Hepatocyte (in vitro differentiated cells): ENCODE measurements around the gene INSRR. TPM values are rescaled to one million over a fixed set of nuclear protein-coding genes. Genes with fewer than 3 reads are reported as not detected.

ENCODE experiments used
- DNase-seq: peaks from one replicate; pipeline ENCODE4 v3.0.0-alpha.2; 2016; ENCODE audit warnings: low spot score
- H2AFZ ChIP-seq: fragments of 200-600 bp; sonication (generic); 2 replicates; pipeline ENCODE4 v1.6.0; 2016; ENCODE audit warnings: antibody characterized with exemption, mild to moderate bottlenecking
- H3K27ac ChIP-seq: fragments of 200-600 bp; sonication (generic); 2 replicates; pipeline ENCODE4 v1.5.1; 2016; ENCODE audit warnings: mild to moderate bottlenecking
- H3K27me3 ChIP-seq: fragments of 200-600 bp; sonication (generic); 2 replicates; pipeline ENCODE4 v1.6.1; 2016
- H3K36me3 ChIP-seq: fragments of 200-600 bp; sonication (generic); replicated peaks from 2 replicates; pipeline ENCODE4 v1.5.1; 2016; ENCODE audit warnings: low read depth; ENCODE audit not compliant: insufficient read depth
- H3K4me1 ChIP-seq: fragments of 200-600 bp; sonication (generic); 2 replicates; pipeline ENCODE4 v1.5.1; 2016; ENCODE audit warnings: mild to moderate bottlenecking, moderate library complexity; ENCODE audit not compliant: insufficient read depth
- H3K4me2 ChIP-seq: fragments of 200-600 bp; sonication (generic); 2 replicates; pipeline ENCODE4 v1.6.0; 2016
- H3K4me3 ChIP-seq: fragments of 200-600 bp; sonication (generic); 2 replicates; pipeline ENCODE4 v1.5.1; 2016; ENCODE audit warnings: mild to moderate bottlenecking
- H3K79me2 ChIP-seq: fragments of 200-600 bp; sonication (generic); 2 replicates; pipeline ENCODE4 v1.6.0; 2017; ENCODE audit warnings: mild to moderate bottlenecking
- H3K9me2 ChIP-seq: fragments of 200-600 bp; sonication (generic); replicated peaks from 2 replicates; pipeline ENCODE4 v1.6.0; 2017; ENCODE audit warnings: mild to moderate bottlenecking; ENCODE audit not compliant: insufficient read depth
- H3K9me3 ChIP-seq: fragments of 200-600 bp; sonication (generic); 2 replicates; pipeline ENCODE4 v1.5.1; 2016; ENCODE audit warnings: low read depth, mild to moderate bottlenecking
- H4K20me1 ChIP-seq: fragments of 200-600 bp; sonication (generic); 2 replicates; pipeline ENCODE4 v1.6.0; 2016; ENCODE audit warnings: mild to moderate bottlenecking; ENCODE audit not compliant: insufficient read depth, poor library complexity, severe bottlenecking
- EZH2 ChIP-seq: fragments of 200-600 bp; sonication (generic); IDR thresholded peaks from 2 replicates; pipeline ENCODE4 v1.6.1; 2016; ENCODE audit warnings: antibody characterized with exemption, mild to moderate bottlenecking, borderline replicate concordance
- EZH2phosphoT487 ChIP-seq: fragments of 200-600 bp; sonication (generic); IDR thresholded peaks from one replicate; pipeline ENCODE4 v1.6.1; 2018; ENCODE audit warnings: antibody characterized with exemption, mild to moderate bottlenecking, low read depth, moderate library complexity; ENCODE audit not compliant: unreplicated experiment, severe bottlenecking
- WGBS: methylation state at CpG from one replicate; pipeline ENCODE4 v1.1.6; 2016; ENCODE audit warnings: low lambda C conversion rate; ENCODE audit errors: missing lambda C conversion rate; 5-methylcytosine and 5-hydroxymethylcytosine counted together
- polyA plus RNA-seq: library from polyadenylated mRNA; unstranded; fragments of >200 nt; fragmentation: Nextera tagmentation; extraction: Ambion mirVana; gene quantifications from 2 replicates; pipeline ENCODE4 v1.2.1, GENCODE V29; 2016
- total RNA-seq: library from RNA; depleted of rRNA; stranded (reverse); fragments of >200 nt; gene quantifications from 2 replicates; pipeline ENCODE4 v1.2.3, GENCODE V29; 2014
- TF ChIP-seq, protein P1 (sequence below): fragments of 200-600 bp; sonication (generic); IDR thresholded peaks from 2 replicates; pipeline ENCODE4 v1.5.1; 2016; ENCODE audit warnings: antibody characterized with exemption, mild to moderate bottlenecking; ENCODE audit not compliant: poor library complexity

The INSRR gene
- total and polyA plus RNA-seq, 2 experiments from 2014 or later: not detected

DNA sequence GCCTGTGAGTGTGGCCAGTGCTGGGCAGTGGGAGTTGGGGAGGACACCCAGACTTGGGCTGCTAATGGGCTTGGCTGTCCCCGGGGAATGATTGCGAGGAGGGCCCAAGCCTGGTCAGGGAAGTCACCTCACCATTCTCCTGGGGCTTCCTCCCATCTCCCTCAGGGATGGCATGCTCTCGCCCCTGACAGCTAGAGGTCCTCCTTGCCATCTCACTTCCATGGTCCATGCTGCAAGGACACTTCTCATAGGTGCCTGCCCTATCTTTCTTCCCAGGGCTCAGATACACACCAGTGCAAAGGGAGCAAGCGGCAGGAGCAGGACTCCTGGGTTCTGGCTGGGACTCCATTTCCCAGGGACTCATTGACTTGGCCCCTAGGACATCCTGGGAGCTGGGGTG, 5.9 kb upstream of the INSRR start:
- Histone ChIP-seq H3K4me1 (peaks cover 13% of the 10 kb centered on the region), H3K27ac (no peak overlapping the region), H3K9me2 (no peaks in the 10 kb centered on the region), H3K4me2 (no peak overlapping the region), H3K4me3 (no peak overlapping the region), H3K9me3 (no peaks in the 10 kb centered on the region), H4K20me1 (no peaks in the 10 kb centered on the region), H3K36me3 (no peaks in the 10 kb centered on the region), H3K79me2 (no peaks in the 10 kb centered on the region), H3K27me3 (peaks cover 67% of the 10 kb centered on the region), H2AFZ (no peak overlapping the region)
- 82% methylated on average over 4 of the region's 4 CpGs for WGBS
- TF ChIP-seq EZH2phosphoT487: no peak
- TF ChIP-seq, protein P1, sequence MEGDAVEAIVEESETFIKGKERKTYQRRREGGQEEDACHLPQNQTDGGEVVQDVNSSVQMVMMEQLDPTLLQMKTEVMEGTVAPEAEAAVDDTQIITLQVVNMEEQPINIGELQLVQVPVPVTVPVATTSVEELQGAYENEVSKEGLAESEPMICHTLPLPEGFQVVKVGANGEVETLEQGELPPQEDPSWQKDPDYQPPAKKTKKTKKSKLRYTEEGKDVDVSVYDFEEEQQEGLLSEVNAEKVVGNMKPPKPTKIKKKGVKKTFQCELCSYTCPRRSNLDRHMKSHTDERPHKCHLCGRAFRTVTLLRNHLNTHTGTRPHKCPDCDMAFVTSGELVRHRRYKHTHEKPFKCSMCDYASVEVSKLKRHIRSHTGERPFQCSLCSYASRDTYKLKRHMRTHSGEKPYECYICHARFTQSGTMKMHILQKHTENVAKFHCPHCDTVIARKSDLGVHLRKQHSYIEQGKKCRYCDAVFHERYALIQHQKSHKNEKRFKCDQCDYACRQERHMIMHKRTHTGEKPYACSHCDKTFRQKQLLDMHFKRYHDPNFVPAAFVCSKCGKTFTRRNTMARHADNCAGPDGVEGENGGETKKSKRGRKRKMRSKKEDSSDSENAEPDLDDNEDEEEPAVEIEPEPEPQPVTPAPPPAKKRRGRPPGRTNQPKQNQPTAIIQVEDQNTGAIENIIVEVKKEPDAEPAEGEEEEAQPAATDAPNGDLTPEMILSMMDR: no peak
- no peak for TF ChIP-seq EZH2
- DNase-seq: no peak

- Histone ChIP-seq H3K36me3 (no peaks in the 10 kb centered on the region), H3K4me3 (no peak overlapping the region), H3K27ac (no peak overlapping the region), H3K79me2 (no peaks in the 10 kb centered on the region), H3K9me3 (no peaks in the 10 kb centered on the region), H3K4me1 (peaks cover 24% of the 10 kb centered on the region), H4K20me1 (no peaks in the 10 kb centered on the region), H3K9me2 (no peaks in the 10 kb centered on the region), H2AFZ (no peak overlapping the region), H3K4me2 (no peak overlapping the region), H3K27me3 (peaks cover 72% of the 10 kb centered on the region)
- no peak for DNase-seq
- TF ChIP-seq EZH2phosphoT487 (no peak), EZH2 (no peak)
- TF ChIP-seq, protein P1: no peak
- WGBS: 78% methylated on average over 7 of the region's 7 CpGs
Measured at GRCh38 chr1:156863631-156864030, 4.7 kb upstream of the INSRR start.

DNA sequence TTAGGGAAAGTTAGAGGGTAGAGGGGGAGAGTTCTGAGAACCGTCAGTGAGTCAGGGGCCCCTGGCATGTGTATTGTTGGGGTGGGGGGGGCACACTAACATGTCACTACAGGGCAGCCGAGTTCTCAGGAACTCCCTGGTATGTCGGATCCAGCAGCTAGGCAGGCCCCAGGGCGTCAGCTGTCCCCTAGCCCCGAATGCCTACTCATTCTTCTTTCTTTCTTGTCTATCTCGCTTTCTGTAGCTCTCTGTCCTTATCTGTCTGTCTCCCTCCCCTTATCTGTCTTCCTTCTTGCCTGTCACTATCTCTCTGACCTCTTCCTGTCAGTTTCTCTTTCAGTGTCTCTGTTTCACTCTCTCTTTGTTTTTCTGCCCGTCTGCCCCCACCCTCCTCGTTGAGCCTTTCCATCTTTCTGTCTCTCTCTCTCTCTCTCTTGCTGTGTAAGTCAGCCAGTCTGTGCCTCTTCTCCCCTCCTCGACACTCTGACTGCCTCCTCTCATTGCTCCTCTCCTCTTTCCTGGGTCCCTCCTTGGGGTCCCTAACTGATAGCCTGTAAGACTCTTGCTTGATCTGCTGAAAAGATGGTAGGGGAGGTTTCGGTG, 4.2 kb upstream of the INSRR start:
- no peak overlapping the region for H3K4me2 ChIP-seq
- no peak overlapping the region for H3K27ac ChIP-seq
- H3K9me3 ChIP-seq: no peaks in the 10 kb centered on the region
- DNase-seq: no peak
- no peak overlapping the region for H2AFZ ChIP-seq
- H3K79me2 ChIP-seq: no peaks in the 10 kb centered on the region
- no peaks in the 10 kb centered on the region for H4K20me1 ChIP-seq
- TF ChIP-seq, protein P1: no peak
- TF ChIP-seq EZH2phosphoT487 (no peak), EZH2 (no peak)
- H3K4me1 ChIP-seq: peaks cover 26% of the 10 kb centered on the region
- no peaks in the 10 kb centered on the region for H3K36me3 ChIP-seq
- 46% methylated on average over 10 of the region's 10 CpGs for WGBS
- no peaks in the 10 kb centered on the region for H3K9me2 ChIP-seq
- H3K4me3 ChIP-seq: no peak overlapping the region
- peaks cover 77% of the 10 kb centered on the region for H3K27me3 ChIP-seq

- Histone ChIP-seq H3K27ac (no peak overlapping the region), H3K4me1 (peaks cover 26% of the 10 kb centered on the region), H3K4me3 (no peak overlapping the region), H3K79me2 (no peaks in the 10 kb centered on the region), H2AFZ (no peak overlapping the region), H3K9me2 (no peaks in the 10 kb centered on the region), H3K36me3 (no peaks in the 10 kb centered on the region), H3K27me3 (peaks cover 82% of the 10 kb centered on the region), H3K9me3 (no peaks in the 10 kb centered on the region), H4K20me1 (no peaks in the 10 kb centered on the region), H3K4me2 (no peak overlapping the region)
- TF ChIP-seq EZH2phosphoT487: no peak
- no peak for TF ChIP-seq EZH2
- TF ChIP-seq, protein P1: no peak
- 52% methylated on average over 5 of the region's 6 CpGs for WGBS
- no peak for DNase-seq
Measured at GRCh38 chr1:156862584-156862983, 3.7 kb upstream of the INSRR start.
